Endothelial cell of umbilical vein (primary cell): Measurements from ENCODE around the gene DUS2. TPM values are rescaled to one million over a fixed set of nuclear protein-coding genes. Genes with fewer than 3 reads are reported as not detected.

Source experiments
- BruUV-seq: library from RNA; stranded (reverse); fragments of 400-500 nt; replicated peaks from 2 replicates; lab custom pipeline; 2021; lab: Mats Ljungman, UMichigan
- CTCF ChIA-PET: fragments of 300-600, 350-600 bp; sonication (Branson Sonifier 250); formaldehyde crosslinking; loops from one replicate; lab custom pipeline; 2021; ENCODE audit warnings: antibody characterized with exemption, inconsistent platforms; lab: Charles Lee
- POLR2A ChIA-PET: fragments of 300-600, 350-600 bp; sonication (Branson Sonifier 250); formaldehyde crosslinking; loops from one replicate; lab custom pipeline; 2021; ENCODE audit warnings: antibody characterized with exemption, inconsistent platforms; lab: Charles Lee
- DNase-seq: peaks from one replicate; pipeline ENCODE4 v3.0.0-alpha.2; 2011; ENCODE audit warnings: low read depth, low spot score
- FAIRE-seq: peaks from 2 replicates; lab custom pipeline; 2011; peaks lifted over from hg19 to GRCh38; lab: Jason Lieb, UNC
- H2AFZ ChIP-seq: 2 replicates; pipeline ENCODE4 v1.6.0; 2012; ENCODE audit warnings: low read depth, low read length, control low read depth, inconsistent platforms
- H3K27ac ChIP-seq: 2 replicates; pipeline ENCODE4 v1.5.1; 2011; ENCODE audit warnings: low read depth, mild to moderate bottlenecking, control low read depth, low read length, moderate library complexity; ENCODE audit not compliant: insufficient read depth
- H3K27me3 ChIP-seq, 2 experiments: 2 replicates each; pipeline versions ENCODE4 v1.6.0 to v1.6.1; 2011; ENCODE audit warnings: low read length in 2 of 2, mixed read lengths in 1 of 2; ENCODE audit not compliant: control insufficient read depth in 2 of 2, insufficient read depth in 2 of 2
- H3K36me3 ChIP-seq, 2 experiments: 2 replicates in 1 of 2; 3 replicates in 1 of 2; pipeline ENCODE4 v1.5.1; 2011; ENCODE audit warnings: low read length in 2 of 2, mild to moderate bottlenecking in 1 of 2, moderate library complexity in 1 of 2; ENCODE audit not compliant: control insufficient read depth in 2 of 2, insufficient read depth in 2 of 2; ENCODE audit errors: extremely low read depth in 1 of 2
- H3K4me1 ChIP-seq: 3 replicates; pipeline ENCODE4 v1.5.1; 2011; ENCODE audit warnings: mild to moderate bottlenecking, low read length; ENCODE audit not compliant: control insufficient read depth, insufficient read depth; ENCODE audit errors: extremely low read depth
- H3K4me2 ChIP-seq: 2 replicates; pipeline ENCODE4 v1.6.1; 2011; ENCODE audit warnings: low read length, control low read depth, mixed read lengths; ENCODE audit not compliant: insufficient read depth
- H3K4me3 ChIP-seq, 3 experiments: fragments of 200-600 bp in 1 of 3; sonication (generic), shearing (Covaris generic) in 1 of 3; replicated peaks in 1 of 3; 2 replicates each; pipeline ENCODE4 v1.5.1; 2011 to 2016; ENCODE audit warnings: control low read depth in 3 of 3, low read length in 3 of 3, mild to moderate bottlenecking in 2 of 3, inconsistent platforms in 1 of 3, low read depth in 1 of 3, moderate library complexity in 1 of 3; ENCODE audit not compliant: insufficient read depth in 1 of 3
- H3K79me2 ChIP-seq: 2 replicates; pipeline ENCODE4 v1.6.0; 2012; ENCODE audit warnings: low read length, inconsistent platforms; ENCODE audit not compliant: control insufficient read depth, insufficient read depth
- H3K9ac ChIP-seq: replicated peaks from 2 replicates; pipeline ENCODE3; 2011; ENCODE audit warnings: low read length, control low read depth; ENCODE audit not compliant: insufficient read depth; ENCODE audit errors: extremely low read depth
- H3K9me1 ChIP-seq: replicated peaks from 3 replicates; pipeline ENCODE4 v1.6.0; 2011; ENCODE audit warnings: mild to moderate bottlenecking, low read length; ENCODE audit not compliant: control insufficient read depth, insufficient read depth; ENCODE audit errors: extremely low read depth
- H3K9me3 ChIP-seq: replicated peaks from 2 replicates; pipeline ENCODE4 v1.5.1; 2012; ENCODE audit warnings: low read length, inconsistent platforms; ENCODE audit not compliant: control insufficient read depth, insufficient read depth
- H4K20me1 ChIP-seq: replicated peaks from 2 replicates; pipeline ENCODE3; 2011; ENCODE audit warnings: mild to moderate bottlenecking, low read length; ENCODE audit not compliant: control insufficient read depth, insufficient read depth; ENCODE audit errors: extremely low read depth
- CTCF ChIP-seq, 2 donors: IDR thresholded peaks; 1 replicate in 1 of 2; 2 replicates in 1 of 2; pipeline ENCODE4 v1.5.1; 2011; ENCODE audit warnings: low read length in 2 of 2, mild to moderate bottlenecking in 2 of 2, moderate library complexity in 2 of 2, control low read depth in 1 of 2, inconsistent platforms in 1 of 2, low read depth in 1 of 2; ENCODE audit not compliant: insufficient read depth in 1 of 2; ENCODE audit errors: extremely low read depth in 1 of 2
- EZH2 ChIP-seq: IDR thresholded peaks from 2 replicates; pipeline ENCODE4 v1.6.1; 2012; ENCODE audit warnings: borderline replicate concordance, low read depth, mild to moderate bottlenecking, moderate library complexity, low read length, inconsistent platforms; ENCODE audit not compliant: severe bottlenecking
- FOS ChIP-seq: IDR thresholded peaks from 2 replicates; pipeline ENCODE4 v1.6.1; 2011; ENCODE audit warnings: mild to moderate bottlenecking, low read length, moderate library complexity, borderline replicate concordance; ENCODE audit not compliant: insufficient read depth
- JUN ChIP-seq: IDR thresholded peaks from 2 replicates; pipeline ENCODE4 v1.6.1; 2011; ENCODE audit warnings: borderline replicate concordance, low read depth; ENCODE audit not compliant: insufficient read length, insufficient read depth
- MAX ChIP-seq: IDR thresholded peaks from 2 replicates; pipeline ENCODE4 v1.6.1; 2011; ENCODE audit not compliant: insufficient read depth, insufficient read length
- MYC ChIP-seq: IDR thresholded peaks from one replicate; pipeline ENCODE4 v1.6.1; 2011; ENCODE audit warnings: mild to moderate bottlenecking, low read depth, low read length
- POLR2A ChIP-seq: IDR thresholded peaks from 2 replicates; pipeline ENCODE4 v1.6.1; 2012; ENCODE audit warnings: low read depth, mild to moderate bottlenecking, control low read depth, low read length
- POLR2AphosphoS5 ChIP-seq: IDR thresholded peaks from 2 replicates; pipeline ENCODE4 v1.6.1; 2012; ENCODE audit warnings: low read depth, mild to moderate bottlenecking, control low read depth, low read length, moderate library complexity; ENCODE audit not compliant: insufficient read depth
- dilution Hi-C: fragments of 300-500 bp; cut with MboI; formaldehyde crosslinking; loops from one replicate; pipeline ENCODE4 v1.15.0; 2019; ENCODE audit warnings: low sequenced_read_pairs; ENCODE audit not compliant: extremely low pct_ligation_motif_present
- intact Hi-C: fragments of 100-400 bp; cut with micrococcal nuclease; formaldehyde crosslinking; loops from one replicate; pipeline ENCODE4 v1.10.0; 2022
- polyA plus RNA-seq, 4 experiments: library from polyadenylated mRNA; depleted of rRNA in 3 of 4; stranded (reverse) in 3 of 4; unstranded in 1 of 4; fragments of >200 nt; gene quantifications; 2 replicates each; pipeline versions ENCODE4 v1.2.1 to v1.2.3, GENCODE V29; 2011 to 2012; ENCODE audit warnings: missing spikeins in 1 of 4
- total RNA-seq: library from RNA; stranded (reverse); gene quantifications from 2 replicates; pipeline ENCODE4 v1.2.3, GENCODE V29; 2021

The DUS2 gene
- total and polyA plus RNA-seq, 2 donors (not counting 3 experiments of a cell fraction or from before 2014, with no cell fraction given), result 16.4 to 21.7 TPM

GRCh38 chr16:68074850-68075555 is 51.9 kb downstream of the DUS2 start:
- no peak overlapping the region for H3K4me2 ChIP-seq
- CTCF ChIA-PET, result interaction anchor here (1.4 to 3.6 kb wide), 4 partner anchors 7 to 34 kb away, joined by 3 to 14 read pairs (median 8); partner anchors contain the start of gene NFATC3
- intact Hi-C loops, result no loop called here
- no peaks in the 10 kb centered on the region for H4K20me1 ChIP-seq
- no peak overlapping the region for H3K4me3 ChIP-seq
- dilution Hi-C loops, result no loop called here
- no peaks in the 10 kb centered on the region for H3K9me3 ChIP-seq
- POLR2A ChIA-PET, result no interaction called here
- H3K36me3 ChIP-seq, result peaks cover 0 to 36% of the 10 kb centered on the region in 2 experiments
- H3K27me3 ChIP-seq, result no peaks in the 10 kb centered on the region
- H3K27ac ChIP-seq, result no peak overlapping the region
- no peaks in the 10 kb centered on the region for H3K9me1 ChIP-seq
- no peak for TF ChIP-seq CTCF (IDR thresholded peaks at IDR 0.05; ENCODE audit: extremely low read depth in 1 of 2, insufficient read depth in 1 of 2, low read depth in 1 of 2, low read length in 2 of 2)
- TF ChIP-seq MAX, result no peak
- no peak for TF ChIP-seq FOS
- no peak for TF ChIP-seq POLR2A
- no peak for TF ChIP-seq POLR2AphosphoS5
- no peak for TF ChIP-seq JUN
- TF ChIP-seq EZH2, result no peak
- TF ChIP-seq MYC, result no peak
- no peak overlapping the region for H2AFZ ChIP-seq
- H3K4me1 ChIP-seq, result peaks cover 13% of the 10 kb centered on the region
- DNase-seq (no peak), FAIRE-seq (no peak)
- BruUV-seq, result no TSS peak
- H3K79me2 ChIP-seq, result no peaks in the 10 kb centered on the region
- no peak overlapping the region for H3K9ac ChIP-seq
